ENCODE measurements around the gene ANKRD28. TPM values are rescaled to one million over a fixed set of nuclear protein-coding genes. Genes with fewer than 3 reads are reported as not detected.

Gene ANKRD28
- total and polyA plus RNA-seq, 2 of the 13 experiments (the other 11 are each of a cell fraction or from before 2014, with no cell fraction given): 21.0 to 28.9 TPM

DNA sequence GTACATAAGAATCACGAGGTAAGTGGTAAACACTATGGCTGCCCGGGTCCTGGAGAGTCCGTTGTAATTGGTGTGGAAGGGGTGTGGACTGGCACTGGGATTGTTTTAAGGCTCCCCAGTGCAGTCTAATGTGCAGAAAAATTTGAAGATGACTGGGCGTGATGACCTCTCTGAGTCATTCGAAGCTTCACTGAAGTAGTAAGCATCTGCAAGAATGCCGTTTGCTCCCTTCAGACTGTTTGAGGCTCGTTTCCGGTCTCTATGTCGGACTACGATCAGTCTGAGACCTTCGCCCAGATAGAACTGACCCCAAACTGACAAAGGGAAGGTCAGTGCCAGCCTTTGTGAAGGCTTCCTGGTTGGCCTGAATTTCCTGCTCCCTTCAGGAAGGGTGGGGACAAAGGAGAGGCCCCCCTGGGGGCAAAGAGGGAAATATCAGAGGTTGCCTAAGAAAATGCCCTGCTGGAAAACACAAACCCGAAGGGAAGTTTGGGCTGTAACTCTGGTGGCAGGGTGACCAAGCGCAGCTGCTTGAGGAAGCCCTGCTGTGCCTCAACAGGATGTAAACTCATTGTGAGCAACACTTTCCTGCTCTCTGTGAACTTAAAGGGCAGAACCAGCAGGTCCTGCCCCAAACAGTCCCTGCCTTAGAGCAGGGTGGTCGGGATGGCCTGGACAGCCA, 161.6 kb downstream of the ANKRD28 start:
- Histone ChIP-seq H3K9ac (ENCODE audit: insufficient read depth, low read depth, low read length) (no peak overlapping the region), H3K36me3 (replicated peaks in 1 of 2; ENCODE audit: control insufficient read depth in 1 of 2, insufficient read depth in 2 of 2, low read length in 2 of 2) (no peaks in the 10 kb centered on the region), H3K27ac (ENCODE audit: extremely low read length, insufficient read depth, low read length) (no peak overlapping the region), H3K4me2 (ENCODE audit: low read depth, low read length) (no peak overlapping the region), H2AFZ (ENCODE audit: low read length) (no peak overlapping the region), H3K4me1 (ENCODE audit: insufficient read depth, low read length) (no peaks in the 10 kb centered on the region), H3K4me3 (replicated peaks in 1 of 3; ENCODE audit: insufficient read depth in 1 of 3, low read depth in 2 of 3, low read length in 3 of 3) (no peak overlapping the region), H3K27me3 (ENCODE audit: control insufficient read depth in 1 of 2, insufficient read depth in 2 of 2, low read length in 2 of 2) (no peaks in the 10 kb centered on the region), H3K79me2 (ENCODE audit: insufficient read depth, low read length) (no peaks in the 10 kb centered on the region), H3K9me3 (ENCODE audit: low read length) (no peaks in the 10 kb centered on the region), H4K20me1 (ENCODE audit: insufficient read depth, low read length) (no peaks in the 10 kb centered on the region)
- ChIA-PET POLR2A (no interaction called here), CTCF (ENCODE audit: low intra/inter-chr PET ratio, low total read pairs) (no interaction called here)
- no peak for DNase-seq (ENCODE audit: low spot score)
- intact Hi-C loops (cut with micrococcal nuclease; ENCODE audit: unreplicated experiment) (no loop called here), in situ Hi-C loops (cut with HindIII; ENCODE audit: extremely low pct_ligation_motif_present, low pct_unique_long_range_greater_than_20kb) (loop anchor here (25.0 kb wide), 1 partner anchor 601 kb away; no protein-coding TSS in a partner anchor)
- 97% methylated on average over 14 of the region's 14 CpGs for WGBS (ENCODE audit: low lambda C conversion rate)
- no peak for FAIRE-seq
- ATAC-seq: no peak
- no TSS peak for BruUV-seq (replicated peaks)
- TF ChIP-seq EHMT2 (IDR thresholded peaks at IDR 0.05; ENCODE audit: borderline replicate concordance, low read depth, low read length): no peak
- TF ChIP-seq, protein P1, sequence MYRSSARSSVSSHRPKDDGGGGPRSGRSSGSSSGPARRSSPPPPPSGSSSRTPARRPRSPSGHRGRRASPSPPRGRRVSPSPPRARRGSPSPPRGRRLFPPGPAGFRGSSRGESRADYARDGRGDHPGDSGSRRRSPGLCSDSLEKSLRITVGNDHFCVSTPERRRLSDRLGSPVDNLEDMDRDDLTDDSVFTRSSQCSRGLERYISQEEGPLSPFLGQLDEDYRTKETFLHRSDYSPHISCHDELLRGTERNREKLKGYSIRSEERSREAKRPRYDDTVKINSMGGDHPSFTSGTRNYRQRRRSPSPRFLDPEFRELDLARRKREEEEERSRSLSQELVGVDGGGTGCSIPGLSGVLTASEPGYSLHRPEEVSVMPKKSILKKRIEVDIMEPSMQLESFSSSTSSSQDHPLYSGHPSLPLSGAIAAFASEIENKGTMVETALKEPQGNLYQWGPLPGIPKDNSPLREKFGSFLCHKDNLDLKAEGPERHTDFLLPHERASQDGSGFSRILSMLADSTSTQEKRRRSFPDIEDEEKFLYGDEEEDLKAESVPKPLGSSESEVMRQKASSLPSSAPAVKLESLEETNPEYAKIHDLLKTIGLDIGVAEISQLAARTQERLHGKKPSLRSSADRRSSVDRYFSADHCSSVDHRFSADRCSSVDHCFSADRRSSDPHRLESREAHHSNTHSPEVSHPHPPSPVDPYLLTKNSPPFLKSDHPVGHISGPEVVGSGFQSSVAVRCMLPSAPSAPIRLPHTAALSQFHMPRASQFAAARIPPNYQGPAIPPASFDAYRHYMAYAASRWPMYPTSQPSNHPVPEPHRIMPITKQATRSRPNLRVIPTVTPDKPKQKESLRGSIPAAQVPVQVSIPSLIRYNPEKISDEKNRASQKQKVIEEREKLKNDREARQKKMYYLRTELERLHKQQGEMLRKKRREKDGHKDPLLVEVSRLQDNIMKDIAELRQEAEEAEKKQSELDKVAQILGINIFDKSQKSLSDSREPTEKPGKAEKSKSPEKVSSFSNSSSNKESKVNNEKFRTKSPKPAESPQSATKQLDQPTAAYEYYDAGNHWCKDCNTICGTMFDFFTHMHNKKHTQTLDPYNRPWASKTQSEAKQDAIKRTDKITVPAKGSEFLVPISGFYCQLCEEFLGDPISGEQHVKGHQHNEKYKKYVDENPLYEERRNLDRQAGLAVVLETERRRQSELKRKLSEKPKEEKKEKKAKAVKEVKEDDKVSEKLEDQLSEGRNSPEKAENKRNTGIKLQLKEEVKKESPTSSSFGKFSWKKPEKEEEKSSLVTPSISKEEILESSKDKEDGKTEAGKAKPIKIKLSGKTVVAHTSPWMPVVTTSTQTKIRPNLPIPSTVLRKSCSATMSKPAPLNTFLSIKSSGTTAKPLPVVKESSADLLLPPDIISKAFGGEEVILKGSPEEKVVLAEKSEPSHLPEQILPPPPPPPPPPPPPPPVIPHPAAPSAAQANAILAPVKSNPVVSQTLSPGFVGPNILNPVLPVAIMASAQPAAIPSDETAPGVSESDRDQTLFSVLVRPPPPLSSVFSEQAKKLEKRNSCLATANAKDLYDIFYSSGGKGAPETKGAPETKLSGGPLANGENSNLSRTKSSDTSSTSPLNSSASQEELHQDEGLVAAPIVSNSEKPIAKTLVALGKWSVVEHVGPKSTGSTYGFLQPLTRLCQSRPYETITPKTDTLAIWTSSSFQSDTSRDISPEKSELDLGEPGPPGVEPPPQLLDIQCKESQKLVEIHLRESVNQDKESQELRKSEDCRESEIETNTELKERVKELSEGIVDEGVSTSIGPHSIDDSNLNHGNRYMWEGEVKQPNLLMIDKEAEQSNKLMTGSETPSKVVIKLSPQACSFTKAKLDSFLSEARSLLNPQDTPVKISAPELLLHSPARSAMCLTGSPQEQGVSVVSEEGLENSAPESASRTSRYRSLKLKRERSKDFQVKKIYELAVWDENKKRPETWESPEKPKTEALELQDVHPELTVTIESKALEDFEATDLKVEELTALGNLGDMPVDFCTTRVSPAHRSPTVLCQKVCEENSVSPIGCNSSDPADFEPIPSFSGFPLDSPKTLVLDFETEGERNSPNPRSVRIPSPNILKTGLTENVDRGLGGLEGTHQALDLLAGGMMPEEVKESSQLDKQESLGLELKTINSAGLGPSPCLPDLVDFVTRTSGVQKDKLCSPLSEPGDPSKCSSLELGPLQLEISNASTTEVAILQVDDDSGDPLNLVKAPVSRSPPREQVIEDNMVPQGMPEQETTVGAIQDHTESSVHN (CRISPR knock-in tag; IDR thresholded peaks at IDR 0.05): no peak
- no peak for TF ChIP-seq ESRRA (CRISPR knock-in tag; IDR thresholded peaks at IDR 0.05; ENCODE audit: low read depth)
- TF ChIP-seq, protein P2, sequence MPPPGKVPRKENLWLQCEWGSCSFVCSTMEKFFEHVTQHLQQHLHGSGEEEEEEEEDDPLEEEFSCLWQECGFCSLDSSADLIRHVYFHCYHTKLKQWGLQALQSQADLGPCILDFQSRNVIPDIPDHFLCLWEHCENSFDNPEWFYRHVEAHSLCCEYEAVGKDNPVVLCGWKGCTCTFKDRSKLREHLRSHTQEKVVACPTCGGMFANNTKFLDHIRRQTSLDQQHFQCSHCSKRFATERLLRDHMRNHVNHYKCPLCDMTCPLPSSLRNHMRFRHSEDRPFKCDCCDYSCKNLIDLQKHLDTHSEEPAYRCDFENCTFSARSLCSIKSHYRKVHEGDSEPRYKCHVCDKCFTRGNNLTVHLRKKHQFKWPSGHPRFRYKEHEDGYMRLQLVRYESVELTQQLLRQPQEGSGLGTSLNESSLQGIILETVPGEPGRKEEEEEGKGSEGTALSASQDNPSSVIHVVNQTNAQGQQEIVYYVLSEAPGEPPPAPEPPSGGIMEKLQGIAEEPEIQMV (CRISPR knock-in tag; IDR thresholded peaks at IDR 0.05; ENCODE audit: low read depth): no peak
- no peak for TF ChIP-seq PLRG1 (conservative IDR thresholded peaks at IDR 0.05)
- TF ChIP-seq ZNF841 (CRISPR knock-in tag; IDR thresholded peaks at IDR 0.05; ENCODE audit: borderline replicate concordance): no peak
- TF ChIP-seq ZFP90 (CRISPR knock-in tag; IDR thresholded peaks at IDR 0.05; ENCODE audit: borderline replicate concordance): no peak
- TF ChIP-seq, protein P3, sequence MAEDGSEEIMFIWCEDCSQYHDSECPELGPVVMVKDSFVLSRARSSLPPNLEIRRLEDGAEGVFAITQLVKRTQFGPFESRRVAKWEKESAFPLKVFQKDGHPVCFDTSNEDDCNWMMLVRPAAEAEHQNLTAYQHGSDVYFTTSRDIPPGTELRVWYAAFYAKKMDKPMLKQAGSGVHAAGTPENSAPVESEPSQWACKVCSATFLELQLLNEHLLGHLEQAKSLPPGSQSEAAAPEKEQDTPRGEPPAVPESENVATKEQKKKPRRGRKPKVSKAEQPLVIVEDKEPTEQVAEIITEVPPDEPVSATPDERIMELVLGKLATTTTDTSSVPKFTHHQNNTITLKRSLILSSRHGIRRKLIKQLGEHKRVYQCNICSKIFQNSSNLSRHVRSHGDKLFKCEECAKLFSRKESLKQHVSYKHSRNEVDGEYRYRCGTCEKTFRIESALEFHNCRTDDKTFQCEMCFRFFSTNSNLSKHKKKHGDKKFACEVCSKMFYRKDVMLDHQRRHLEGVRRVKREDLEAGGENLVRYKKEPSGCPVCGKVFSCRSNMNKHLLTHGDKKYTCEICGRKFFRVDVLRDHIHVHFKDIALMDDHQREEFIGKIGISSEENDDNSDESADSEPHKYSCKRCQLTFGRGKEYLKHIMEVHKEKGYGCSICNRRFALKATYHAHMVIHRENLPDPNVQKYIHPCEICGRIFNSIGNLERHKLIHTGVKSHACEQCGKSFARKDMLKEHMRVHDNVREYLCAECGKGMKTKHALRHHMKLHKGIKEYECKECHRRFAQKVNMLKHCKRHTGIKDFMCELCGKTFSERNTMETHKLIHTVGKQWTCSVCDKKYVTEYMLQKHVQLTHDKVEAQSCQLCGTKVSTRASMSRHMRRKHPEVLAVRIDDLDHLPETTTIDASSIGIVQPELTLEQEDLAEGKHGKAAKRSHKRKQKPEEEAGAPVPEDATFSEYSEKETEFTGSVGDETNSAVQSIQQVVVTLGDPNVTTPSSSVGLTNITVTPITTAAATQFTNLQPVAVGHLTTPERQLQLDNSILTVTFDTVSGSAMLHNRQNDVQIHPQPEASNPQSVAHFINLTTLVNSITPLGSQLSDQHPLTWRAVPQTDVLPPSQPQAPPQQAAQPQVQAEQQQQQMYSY (CRISPR knock-in tag; IDR thresholded peaks at IDR 0.05): no peak

Measured in HepG2 (cell line).